ENCODE data around the gene ARID3B. TPM values are rescaled to one million over a fixed set of nuclear protein-coding genes. Genes with fewer than 3 reads are reported as not detected.

The ARID3B gene
- polyA plus RNA-seq, 1 of the 3 experiments (the other 2 are of a cell fraction), result 3.0 TPM

DNA sequence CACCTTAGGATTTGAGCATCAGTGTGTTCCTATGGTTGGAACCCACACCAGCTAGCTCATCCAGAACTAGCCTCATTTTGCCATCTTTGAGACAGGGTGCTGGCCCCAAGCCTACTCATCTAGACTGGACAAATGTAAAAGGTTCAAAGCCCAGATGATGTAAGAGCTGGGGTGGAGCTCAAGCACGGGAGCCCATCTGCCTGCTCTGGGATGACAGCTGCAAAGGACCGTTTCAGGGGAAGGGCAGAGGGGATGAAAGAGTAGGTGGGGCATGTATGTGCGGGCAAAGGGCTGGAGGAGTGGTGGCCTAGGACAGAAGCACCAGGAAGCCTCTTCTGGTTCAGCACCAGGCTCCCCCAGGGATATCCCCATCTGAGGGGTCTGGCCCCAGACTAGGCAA lies 90.4 kb downstream of the ARID3B start:
- ChIA-PET CTCF (interaction anchor here (0.7 to 39.4 kb wide), 47 partner anchors 12 to 326 kb away, joined by 3 to 1109 read pairs (median 4); partner anchors contain the start of genes ARID3B, CLK3, CSK and CYP11A1), POLR2A (interaction anchor here (0.6 to 1.9 kb wide), 6 partner anchors 8 to 137 kb away, joined by 3 to 9 read pairs (median 5); no protein-coding TSS in a partner anchor)
- no peak overlapping the region for H3K4me3 ChIP-seq (ENCODE audit: low read depth in 2 of 2, low read length in 1 of 2)
- H3K4me2 ChIP-seq, result no peak overlapping the region
- H3K79me2 ChIP-seq (ENCODE audit: insufficient read depth), result 0 out of 2 replicates have a peak, but pooled peaks cover 4% of the 10 kb centered on the region
- no peak overlapping the region; a peak in 1 of 4 replicates for H3K27ac ChIP-seq (ENCODE audit: low read depth in 2 of 2, low read length in 1 of 2)
- TF ChIP-seq, protein P1, sequence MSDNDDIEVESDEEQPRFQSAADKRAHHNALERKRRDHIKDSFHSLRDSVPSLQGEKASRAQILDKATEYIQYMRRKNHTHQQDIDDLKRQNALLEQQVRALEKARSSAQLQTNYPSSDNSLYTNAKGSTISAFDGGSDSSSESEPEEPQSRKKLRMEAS (IDR thresholded peaks at IDR 0.05; ENCODE audit: low read depth), result no peak
- TF ChIP-seq TEAD4 (IDR thresholded peaks at IDR 0.05; ENCODE audit: borderline replicate concordance, insufficient read depth) (no peak), GABPA (IDR thresholded peaks at IDR 0.05; ENCODE audit: low read depth) (no peak), FOSL2 (IDR thresholded peaks at IDR 0.05; ENCODE audit: borderline replicate concordance, low read depth) (no peak), MEF2A (IDR thresholded peaks at IDR 0.05; ENCODE audit: borderline replicate concordance, low read depth) (no peak), SMC3 (IDR thresholded peaks at IDR 0.05; ENCODE audit: low read depth, low read length) (no peak), CHD2 (IDR thresholded peaks at IDR 0.05; ENCODE audit: low read length, partially characterized antibody) (no peak)
- H4K20me1 ChIP-seq (ENCODE audit: insufficient read depth), result peaks cover 52% of the 10 kb centered on the region
- H3K36me3 ChIP-seq (replicated peaks in 1 of 2; ENCODE audit: control insufficient read depth in 1 of 2, insufficient read depth in 2 of 2, low read length in 1 of 2), result peaks cover 16 to 88% of the 10 kb centered on the region in 2 experiments
- no peaks in the 10 kb centered on the region for H3K9me2 ChIP-seq
- no peak overlapping the region for H2AFZ ChIP-seq (ENCODE audit: low read depth)
- WGBS (ENCODE audit: low lambda C conversion rate), result 59% methylated on average over 3 of the region's 3 CpGs
- H3K27me3 ChIP-seq (ENCODE audit: insufficient read depth), result no peaks in the 10 kb centered on the region
- no peak overlapping the region for H3K9ac ChIP-seq
- no peak for DNase-seq
- H3K9me3 ChIP-seq, result no peaks in the 10 kb centered on the region
- no peaks in the 10 kb centered on the region for H3K4me1 ChIP-seq (ENCODE audit: control insufficient read depth in 1 of 2, insufficient read depth in 2 of 2, low read depth in 1 of 2, low read length in 1 of 2)
- H3F3A ChIP-seq (replicated peaks; ENCODE audit: insufficient read depth), result peaks cover 9% of the 10 kb centered on the region

DNA sequence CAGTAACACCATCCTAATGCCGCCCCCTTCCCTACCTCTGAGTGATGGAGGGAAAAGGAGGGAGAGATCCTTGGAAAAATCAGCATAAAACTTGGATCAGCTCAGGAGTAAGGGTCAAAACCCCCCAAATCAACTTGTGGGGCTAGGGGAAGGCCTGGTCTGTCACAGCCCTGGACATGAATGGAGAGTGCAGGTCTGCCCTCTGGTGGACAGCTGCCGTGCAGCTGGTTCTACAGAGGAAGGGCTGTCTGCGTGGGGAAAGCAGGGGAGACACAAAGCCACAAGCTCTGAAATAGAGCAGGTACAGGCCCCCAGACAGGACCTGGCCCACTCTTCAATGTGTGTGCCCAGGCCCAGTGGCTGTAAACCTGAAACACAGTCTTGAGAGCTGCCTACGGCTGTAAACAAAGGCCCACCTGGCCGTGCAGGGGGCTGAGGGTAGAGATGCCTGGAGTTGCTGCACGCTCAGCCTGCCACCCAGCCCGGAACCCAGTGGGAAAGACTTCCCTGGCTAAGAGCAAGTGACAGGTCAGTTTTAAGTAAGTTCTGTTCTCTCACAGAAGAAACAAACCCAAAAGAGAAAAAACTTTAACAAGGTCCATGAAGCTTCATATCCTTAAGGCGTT lies 91.0 kb downstream of the ARID3B start:
- no peak overlapping the region for H3K4me2 ChIP-seq
- H3K9ac ChIP-seq, result no peak overlapping the region
- ChIA-PET POLR2A (interaction anchor here (0.6 to 1.9 kb wide), 6 partner anchors 8 to 137 kb away, joined by 3 to 9 read pairs (median 5); no protein-coding TSS in a partner anchor), CTCF (interaction anchor here (0.5 to 39.4 kb wide), 53 partner anchors 13 to 352 kb away, joined by 3 to 1109 read pairs (median 4); partner anchors contain the start of genes ARID3B, CLK3, CSK and CYP11A1)
- no peak overlapping the region for H3K27ac ChIP-seq (ENCODE audit: low read depth in 2 of 2, low read length in 1 of 2)
- H3K4me3 ChIP-seq (ENCODE audit: low read depth in 2 of 2, low read length in 1 of 2), result no peak overlapping the region; a peak in 1 of 4 replicates
- H3K9me3 ChIP-seq, result no peaks in the 10 kb centered on the region
- peaks cover 9% of the 10 kb centered on the region for H3F3A ChIP-seq (replicated peaks; ENCODE audit: insufficient read depth)
- peaks cover 51% of the 10 kb centered on the region for H4K20me1 ChIP-seq (ENCODE audit: insufficient read depth)
- 0 out of 2 replicates have a peak, but pooled peaks cover 4% of the 10 kb centered on the region for H3K79me2 ChIP-seq (ENCODE audit: insufficient read depth)
- no peak for TF ChIP-seq GABPA (IDR thresholded peaks at IDR 0.05; ENCODE audit: low read depth)
- no peak for TF ChIP-seq YY1 (IDR thresholded peaks at IDR 0.05; ENCODE audit: low read depth)
- TF ChIP-seq, protein P2, sequence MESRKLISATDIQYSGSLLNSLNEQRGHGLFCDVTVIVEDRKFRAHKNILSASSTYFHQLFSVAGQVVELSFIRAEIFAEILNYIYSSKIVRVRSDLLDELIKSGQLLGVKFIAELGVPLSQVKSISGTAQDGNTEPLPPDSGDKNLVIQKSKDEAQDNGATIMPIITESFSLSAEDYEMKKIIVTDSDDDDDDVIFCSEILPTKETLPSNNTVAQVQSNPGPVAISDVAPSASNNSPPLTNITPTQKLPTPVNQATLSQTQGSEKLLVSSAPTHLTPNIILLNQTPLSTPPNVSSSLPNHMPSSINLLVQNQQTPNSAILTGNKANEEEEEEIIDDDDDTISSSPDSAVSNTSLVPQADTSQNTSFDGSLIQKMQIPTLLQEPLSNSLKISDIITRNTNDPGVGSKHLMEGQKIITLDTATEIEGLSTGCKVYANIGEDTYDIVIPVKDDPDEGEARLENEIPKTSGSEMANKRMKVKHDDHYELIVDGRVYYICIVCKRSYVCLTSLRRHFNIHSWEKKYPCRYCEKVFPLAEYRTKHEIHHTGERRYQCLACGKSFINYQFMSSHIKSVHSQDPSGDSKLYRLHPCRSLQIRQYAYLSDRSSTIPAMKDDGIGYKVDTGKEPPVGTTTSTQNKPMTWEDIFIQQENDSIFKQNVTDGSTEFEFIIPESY (IDR thresholded peaks at IDR 0.05; ENCODE audit: borderline replicate concordance, low read depth), result no peak
- TF ChIP-seq RAD21 (IDR thresholded peaks at IDR 0.05; ENCODE audit: low read length), result peak; percentile 65
- TF ChIP-seq, protein P3, sequence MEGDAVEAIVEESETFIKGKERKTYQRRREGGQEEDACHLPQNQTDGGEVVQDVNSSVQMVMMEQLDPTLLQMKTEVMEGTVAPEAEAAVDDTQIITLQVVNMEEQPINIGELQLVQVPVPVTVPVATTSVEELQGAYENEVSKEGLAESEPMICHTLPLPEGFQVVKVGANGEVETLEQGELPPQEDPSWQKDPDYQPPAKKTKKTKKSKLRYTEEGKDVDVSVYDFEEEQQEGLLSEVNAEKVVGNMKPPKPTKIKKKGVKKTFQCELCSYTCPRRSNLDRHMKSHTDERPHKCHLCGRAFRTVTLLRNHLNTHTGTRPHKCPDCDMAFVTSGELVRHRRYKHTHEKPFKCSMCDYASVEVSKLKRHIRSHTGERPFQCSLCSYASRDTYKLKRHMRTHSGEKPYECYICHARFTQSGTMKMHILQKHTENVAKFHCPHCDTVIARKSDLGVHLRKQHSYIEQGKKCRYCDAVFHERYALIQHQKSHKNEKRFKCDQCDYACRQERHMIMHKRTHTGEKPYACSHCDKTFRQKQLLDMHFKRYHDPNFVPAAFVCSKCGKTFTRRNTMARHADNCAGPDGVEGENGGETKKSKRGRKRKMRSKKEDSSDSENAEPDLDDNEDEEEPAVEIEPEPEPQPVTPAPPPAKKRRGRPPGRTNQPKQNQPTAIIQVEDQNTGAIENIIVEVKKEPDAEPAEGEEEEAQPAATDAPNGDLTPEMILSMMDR (IDR thresholded peaks at IDR 0.05), result peak; percentile 86
- peak; percentile 62 for TF ChIP-seq SMC3 (IDR thresholded peaks at IDR 0.05; ENCODE audit: low read depth, low read length)
- TF ChIP-seq CHD2 (IDR thresholded peaks at IDR 0.05; ENCODE audit: low read length, partially characterized antibody), result peak; percentile 21
- peaks cover 15 to 88% of the 10 kb centered on the region in 2 experiments for H3K36me3 ChIP-seq (replicated peaks in 1 of 2; ENCODE audit: control insufficient read depth in 1 of 2, insufficient read depth in 2 of 2, low read length in 1 of 2)
- no peaks in the 10 kb centered on the region for H3K9me2 ChIP-seq
- no peak overlapping the region for H2AFZ ChIP-seq (ENCODE audit: low read depth)
- H3K27me3 ChIP-seq (ENCODE audit: insufficient read depth), result no peaks in the 10 kb centered on the region
- 81% methylated on average over 7 of the region's 8 CpGs for WGBS (ENCODE audit: low lambda C conversion rate)
- DNase-seq, result peak; percentile 82
- H3K4me1 ChIP-seq (ENCODE audit: control insufficient read depth in 1 of 2, insufficient read depth in 2 of 2, low read depth in 1 of 2, low read length in 1 of 2), result no peaks in the 10 kb centered on the region

Data from SK-N-SH (cell line).